Thyroid gland (tissue), 4 donors: ENCODE measurements around the gene ADRA2B. TPM values are rescaled to one million over a fixed set of nuclear protein-coding genes. Genes with fewer than 3 reads are reported as not detected.
"Not testable (repeated sequence)": the region's sequence is repeated elsewhere in the genome, so short reads cannot be mapped to it uniquely, and the experiment has no call there.

Experiments used
- DNase-seq, 2 donors: peaks; one replicate each; pipeline ENCODE4 v3.0.0-alpha.2; 2019
- H3K27ac ChIP-seq, 3 donors: fragments of 200-600 bp; sonication (generic); 1 replicate in 2 of 3; 2 replicates in 1 of 3; pipeline ENCODE4 v1.5.1; 2016 to 2019; ENCODE audit warnings: mild to moderate bottlenecking in 1 of 3, moderate library complexity in 1 of 3
- H3K27me3 ChIP-seq: fragments of 200-600 bp; sonication (generic); one replicate; pipeline ENCODE4 v1.5.1; 2019
- H3K36me3 ChIP-seq, 2 donors: fragments of 200-600 bp; sonication (generic); one replicate each; pipeline ENCODE4 v1.5.1; 2016 to 2019
- H3K4me1 ChIP-seq, 2 donors: fragments of 200-600 bp; sonication (generic); one replicate each; pipeline ENCODE4 v1.5.1; 2017 to 2019
- H3K4me3 ChIP-seq, 3 donors: fragments of 200-600 bp; sonication (generic); replicated peaks in 1 of 3; 1 replicate in 2 of 3; 2 replicates in 1 of 3; pipeline ENCODE4 v1.5.1; 2016; ENCODE audit warnings: mild to moderate bottlenecking in 1 of 3
- H3K9me3 ChIP-seq: fragments of 200-600 bp; sonication (generic); one replicate; pipeline ENCODE4 v1.5.1; 2017
- CTCF ChIP-seq, 6 experiments: fragments of 200-600 bp in 3 of 6; fragments of 450-650 bp in 3 of 6; sonication (generic) in 3 of 6; IDR thresholded peaks; one replicate each; pipeline ENCODE4 v1.5.1; 2016 to 2019; ENCODE audit warnings: antibody characterized with exemption in 6 of 6, mild to moderate bottlenecking in 2 of 6, inconsistent platforms in 1 of 6, moderate library complexity in 1 of 6
- POLR2A ChIP-seq, 2 donors: fragments of 450-650 bp; IDR thresholded peaks; one replicate each; pipeline ENCODE4 v1.6.1; 2017; ENCODE audit warnings: antibody characterized with exemption in 2 of 2, mild to moderate bottlenecking in 2 of 2, moderate library complexity in 1 of 2
- WGBS, 2 donors: methylation state at CpG; one replicate each; pipeline ENCODE4 v1.1.5; 2017; 5-methylcytosine and 5-hydroxymethylcytosine counted together
- intact Hi-C: fragments of 100-400 bp; cut with DNase I; formaldehyde crosslinking; loops from one replicate; pipeline ENCODE4 v1.15.1; 2023
- total RNA-seq, 4 donors: library from RNA; depleted of rRNA; stranded (reverse); fragments of >200 nt; gene quantifications; one replicate each; pipeline ENCODE4 v1.2.3, GENCODE V29; 2016

ADRA2B gene
- total RNA-seq, 4 donors from 2014 or later = 0.13 to 2.1 (median 1.0) TPM

DNA sequence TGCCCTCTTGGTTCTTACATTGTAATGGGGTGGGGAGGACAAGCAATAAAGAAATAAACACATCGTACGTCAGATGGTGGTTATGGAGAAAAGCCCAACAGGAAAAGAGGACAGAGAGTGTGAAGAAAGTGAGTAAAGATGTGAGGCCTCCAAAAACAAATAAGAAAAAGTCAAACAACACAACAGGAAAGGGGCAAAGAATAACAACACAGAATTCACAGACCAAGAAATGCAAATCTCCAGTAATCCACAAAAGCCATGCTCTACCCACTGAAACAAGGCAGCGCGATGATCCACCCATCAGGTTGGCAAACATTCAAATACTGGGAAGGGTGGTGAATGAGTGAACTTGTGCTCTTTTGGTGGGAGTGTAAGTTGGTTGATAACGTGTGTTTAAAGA, 45.5 kb upstream of the ADRA2B start:
- H3K27ac ChIP-seq = no peak overlapping the region
- no peak for DNase-seq
- H3K4me1 ChIP-seq = no peaks in the 10 kb centered on the region
- intact Hi-C loops = no loop called here
- H3K4me3 ChIP-seq = no peak overlapping the region
- H3K36me3 ChIP-seq = no peaks in the 10 kb centered on the region
- no peaks in the 10 kb centered on the region for H3K9me3 ChIP-seq
- no peak for TF ChIP-seq POLR2A (IDR thresholded peaks at IDR 0.05)
- no peak for TF ChIP-seq CTCF (IDR thresholded peaks at IDR 0.05)
- no peaks in the 10 kb centered on the region for H3K27me3 ChIP-seq
- WGBS, 2 donors = 52 to 53% methylated on average over 5 of the region's 5 CpGs

DNA sequence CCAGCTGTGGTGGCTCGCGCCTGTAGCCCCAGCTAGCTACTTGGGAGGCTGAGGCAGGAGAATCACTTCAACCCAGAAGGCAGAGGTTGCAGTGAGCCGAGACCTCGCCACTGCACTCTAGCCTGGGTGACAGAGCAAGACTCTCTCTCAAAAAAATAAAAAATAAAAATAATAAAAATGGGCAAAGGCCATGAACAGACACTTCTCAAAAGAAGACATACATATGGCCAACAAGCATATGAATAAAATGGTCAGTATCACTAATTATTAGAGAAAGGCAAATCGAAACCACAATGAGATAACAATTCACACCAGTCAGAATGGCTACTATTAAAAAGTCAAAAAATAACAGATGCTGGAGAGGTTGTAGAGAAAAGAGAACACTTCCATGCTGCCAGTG, 44.0 kb upstream of the ADRA2B start:
- 92 to 96% methylated on average over 5 of the region's 5 CpGs for WGBS, 2 donors
- H3K4me3 ChIP-seq, H3K36me3 ChIP-seq, H3K27me3 ChIP-seq, H3K27ac ChIP-seq, H3K4me1 ChIP-seq, intact Hi-C loops, H3K9me3 ChIP-seq, DNase-seq: not testable (repeated sequence)

DNA sequence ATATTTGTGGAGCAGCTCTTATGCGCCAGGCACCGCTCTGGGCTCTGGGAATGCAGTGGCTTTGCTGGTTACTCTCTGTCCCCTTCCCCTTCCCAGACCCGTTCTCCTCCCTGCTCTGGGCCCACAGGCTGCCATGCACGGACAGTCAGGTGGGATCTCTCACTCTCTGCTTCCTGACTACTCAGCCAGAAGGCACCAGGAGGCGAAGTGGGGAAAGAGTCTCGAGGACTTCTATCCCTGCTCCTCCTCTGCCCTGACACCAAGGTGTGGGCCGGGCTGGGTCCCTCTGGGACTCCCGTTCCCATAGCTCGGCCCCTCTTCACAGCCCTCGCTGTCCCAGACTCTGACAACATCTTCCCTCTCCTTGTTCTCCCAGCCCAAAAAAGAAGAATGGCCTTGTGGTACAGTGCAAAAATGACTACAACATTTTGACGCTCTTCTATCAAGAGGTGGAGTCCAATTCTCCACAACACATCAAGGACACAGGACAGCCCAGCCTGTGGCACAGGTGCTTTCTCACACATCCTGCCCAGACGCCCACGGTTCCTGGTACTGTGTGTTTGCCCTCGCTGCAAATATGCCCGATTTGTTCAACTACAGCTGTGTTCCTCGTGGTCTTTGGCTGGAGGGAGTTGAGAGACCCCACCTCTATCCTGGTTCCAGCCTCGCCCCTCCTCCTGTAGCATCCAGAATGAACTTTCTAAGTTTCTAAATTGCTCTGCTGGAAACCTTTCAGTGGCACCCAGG, 42.9 kb upstream of the ADRA2B start:
- no peaks in the 10 kb centered on the region for H3K9me3 ChIP-seq
- no peak for TF ChIP-seq POLR2A (IDR thresholded peaks at IDR 0.05)
- TF ChIP-seq CTCF (IDR thresholded peaks at IDR 0.05) = no peak
- no peak overlapping the region for H3K4me3 ChIP-seq
- no peaks in the 10 kb centered on the region for H3K27me3 ChIP-seq
- H3K27ac ChIP-seq = no peak overlapping the region
- no peaks in the 10 kb centered on the region for H3K36me3 ChIP-seq
- 72 to 76% methylated on average over 17 of the region's 17 CpGs for WGBS, 2 donors
- intact Hi-C loops = no loop called here
- no peak for DNase-seq
- no peaks in the 10 kb centered on the region for H3K4me1 ChIP-seq

DNA sequence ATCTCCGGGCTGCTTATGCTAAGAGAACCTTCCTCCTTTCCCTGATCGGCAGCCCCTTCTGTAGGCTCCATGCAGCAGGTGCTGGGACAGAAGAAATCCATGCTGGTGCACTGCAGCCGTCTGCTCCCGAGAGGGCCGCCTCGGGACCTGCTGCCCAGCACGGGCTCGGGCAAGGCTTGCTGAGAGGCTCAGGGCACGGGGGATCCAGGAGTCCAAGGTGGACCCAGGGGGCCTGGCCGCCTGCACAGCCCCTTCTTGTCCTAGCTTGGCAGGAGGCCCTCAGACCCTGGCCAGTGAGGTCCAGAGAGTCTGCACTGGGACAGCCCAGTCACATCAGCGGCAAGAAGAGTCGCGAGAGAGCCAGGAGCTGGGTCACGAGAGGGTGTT, 42.2 kb upstream of the ADRA2B start:
- WGBS, 2 donors = 65 to 70% methylated on average over 7 to 9 of the region's 14 CpGs
- Histone ChIP-seq H3K36me3 (no peaks in the 10 kb centered on the region), H3K27me3 (no peaks in the 10 kb centered on the region), H3K4me1 (no peaks in the 10 kb centered on the region), H3K27ac (no peak overlapping the region), H3K9me3 (no peaks in the 10 kb centered on the region), H3K4me3 (no peak overlapping the region)
- TF ChIP-seq POLR2A (IDR thresholded peaks at IDR 0.05) (no peak), CTCF (IDR thresholded peaks at IDR 0.05) (no peak)
- intact Hi-C loops = no loop called here
- no peak for DNase-seq

GRCh38 chr2:96157649-96158553, 41.5 kb upstream of the ADRA2B start:
- no peak overlapping the region for H3K4me3 ChIP-seq
- no peaks in the 10 kb centered on the region for H3K9me3 ChIP-seq
- 49 to 63% methylated on average over 12 to 17 of the region's 19 CpGs for WGBS, 2 donors
- no peak overlapping the region for H3K27ac ChIP-seq
- intact Hi-C loops = no loop called here
- no peaks in the 10 kb centered on the region for H3K27me3 ChIP-seq
- TF ChIP-seq POLR2A (IDR thresholded peaks at IDR 0.05) = no peak
- no peak for TF ChIP-seq CTCF (IDR thresholded peaks at IDR 0.05)
- H3K4me1 ChIP-seq = no peaks in the 10 kb centered on the region
- no peak for DNase-seq
- H3K36me3 ChIP-seq = no peaks in the 10 kb centered on the region
